CD4-positive, alpha-beta T cell treated with Interferon alpha-2 for 1 hour (primary cell): ENCODE data around the gene MYO10.

Experiments used
- DNase-seq, 2 donors: peaks; one replicate each; pipeline ENCODE4 v3.0.0-alpha.2; 2020 to 2022

The MYO10 gene

GRCh38 chr5:16937503-16938161 is 1.5 kb upstream of the MYO10 start:
- no peak for DNase-seq

- DNase-seq = no peak
Observed at GRCh38 chr5:16936989-16937438, 926 bp upstream of the MYO10 start.

- no peak for DNase-seq
Observed at GRCh38 chr5:16935231-16936149, 598 bp downstream of the MYO10 start.

- no peak for DNase-seq
Observed at GRCh38 chr5:16934677-16935153, 1.4 kb downstream of the MYO10 start.

GRCh38 chr5:16934123-16934522 is 2.0 kb downstream of the MYO10 start:
- DNase-seq = peak in 1 of 2 donors; percentile 11

- DNase-seq = no peak
Observed at GRCh38 chr5:16933337-16933736, 2.8 kb downstream of the MYO10 start.

GRCh38 chr5:16932401-16932800 is 3.7 kb downstream of the MYO10 start:
- no peak for DNase-seq

GRCh38 chr5:16931334-16932110 is 4.6 kb downstream of the MYO10 start:
- DNase-seq = no peak

- no peak for DNase-seq
Observed at GRCh38 chr5:16930496-16930895, 5.6 kb downstream of the MYO10 start.

GRCh38 chr5:16929831-16930230 is 6.3 kb downstream of the MYO10 start:
- DNase-seq = no peak

GRCh38 chr5:16929347-16929746 is 6.7 kb downstream of the MYO10 start:
- DNase-seq = no peak

GRCh38 chr5:16927613-16928012 is 8.5 kb downstream of the MYO10 start:
- DNase-seq = no peak

- DNase-seq = no peak
Observed at GRCh38 chr5:16926417-16926816, 9.7 kb downstream of the MYO10 start.

- no peak for DNase-seq
Observed at GRCh38 chr5:16924206-16924605, 11.9 kb downstream of the MYO10 start.

GRCh38 chr5:16922430-16922829 is 13.7 kb downstream of the MYO10 start:
- DNase-seq = no peak

GRCh38 chr5:16921211-16921610 is 14.9 kb downstream of the MYO10 start:
- DNase-seq = no peak

- DNase-seq = no peak
Observed at GRCh38 chr5:16920109-16920816, 15.8 kb downstream of the MYO10 start.

GRCh38 chr5:16918891-16919671 is 17.0 kb downstream of the MYO10 start:
- DNase-seq = no peak

GRCh38 chr5:16918156-16918555 is 17.9 kb downstream of the MYO10 start:
- DNase-seq = no peak

- DNase-seq = no peak
Observed at GRCh38 chr5:16916262-16916878, 19.7 kb downstream of the MYO10 start.

GRCh38 chr5:16914584-16914983 is 21.5 kb downstream of the MYO10 start:
- no peak for DNase-seq
